Activated CD4-positive, alpha-beta T cell treated with anti-CD3 and anti-CD28 coated beads, Interleukin-2, Interleukin-6, amounts not matched to agents 100 ng/mL and 50 ng/mL, durations not matched to agents 16 hours and 8 hours (primary cell): ENCODE measurements around the gene NUDT15.
A peak's percentile ranks its signal among the peaks of the same experiment; 100 is the strongest.
"Not testable (repeated sequence)": the region's sequence is repeated elsewhere in the genome, so short reads cannot be mapped to it uniquely, and the experiment has no call there.

Experiments
- DNase-seq: peaks from one replicate; pipeline ENCODE4 v3.0.0-alpha.2; 2020

NUDT15 gene

DNA sequence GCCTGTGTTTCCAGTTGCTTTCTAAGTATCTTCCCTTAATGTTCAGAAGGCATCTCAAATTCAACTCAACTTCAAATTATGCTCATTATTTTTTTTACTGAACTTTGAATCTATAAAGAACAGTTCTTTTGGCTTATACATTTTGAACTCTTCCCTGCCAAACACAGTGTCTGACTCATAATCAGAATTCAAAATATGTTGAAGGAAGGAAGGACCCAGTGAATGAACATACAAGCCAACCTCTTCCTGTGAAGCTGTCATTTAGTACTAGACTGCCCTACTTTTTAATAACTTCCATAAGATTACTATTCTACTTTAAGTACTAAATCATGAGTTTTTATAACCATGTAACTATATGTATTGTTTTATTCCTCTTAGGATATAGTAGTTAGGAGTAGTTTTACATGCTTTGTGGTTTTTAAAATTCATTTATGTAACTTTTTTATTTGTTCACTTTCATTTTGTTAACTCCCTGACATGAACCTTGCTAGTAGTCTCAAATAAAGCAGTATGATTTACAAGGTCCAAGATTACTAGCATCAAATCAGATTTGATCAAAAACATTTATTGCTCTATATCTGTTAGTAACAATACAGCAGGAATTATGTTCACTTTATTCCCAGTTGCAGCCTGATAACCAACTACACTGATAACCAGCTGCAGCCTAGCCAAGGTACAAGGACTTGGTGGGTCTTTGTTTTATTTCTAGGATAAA, 6.4 kb downstream of the NUDT15 start:
- DNase-seq, result peak; percentile 60

DNA sequence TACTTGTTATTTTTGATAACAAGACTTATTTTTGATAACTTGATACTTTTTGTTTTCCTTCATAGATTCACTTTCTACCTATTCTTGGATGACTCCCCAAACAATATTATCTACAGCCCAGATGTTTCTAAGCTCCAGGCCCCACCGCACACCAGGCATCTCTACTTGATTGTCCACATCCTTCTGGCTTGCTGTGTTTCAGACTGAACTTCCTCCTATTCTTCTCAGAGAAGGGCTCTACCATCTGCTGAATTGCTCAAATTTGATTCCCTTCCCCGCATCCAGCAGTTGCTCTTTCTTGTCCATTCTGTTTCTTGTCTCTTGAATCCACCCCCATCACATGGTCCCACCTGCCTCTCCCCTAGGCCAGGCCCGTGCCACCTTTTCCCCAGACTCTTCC, 13.0 kb downstream of the NUDT15 start:
- no peak for DNase-seq

DNA sequence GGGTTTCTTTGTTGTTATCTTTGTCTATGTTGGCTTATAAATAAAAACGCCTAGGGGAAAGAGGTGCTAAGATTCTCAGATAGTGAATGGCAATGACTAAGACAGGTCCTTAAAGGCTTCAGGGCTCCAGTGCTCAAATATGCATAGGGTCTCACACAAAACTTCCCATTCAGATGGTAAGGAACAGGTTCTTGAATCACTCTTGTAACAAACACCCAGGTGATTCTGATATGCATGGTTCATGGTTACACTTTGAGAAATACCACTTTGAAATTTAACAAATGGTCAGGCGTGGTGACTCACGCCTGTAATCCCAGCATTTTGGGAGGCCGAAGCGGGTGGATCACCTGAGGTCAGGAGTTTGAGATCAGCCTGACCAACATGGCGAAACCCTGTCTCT, 17.1 kb downstream of the NUDT15 start:
- DNase-seq, result no peak

DNA sequence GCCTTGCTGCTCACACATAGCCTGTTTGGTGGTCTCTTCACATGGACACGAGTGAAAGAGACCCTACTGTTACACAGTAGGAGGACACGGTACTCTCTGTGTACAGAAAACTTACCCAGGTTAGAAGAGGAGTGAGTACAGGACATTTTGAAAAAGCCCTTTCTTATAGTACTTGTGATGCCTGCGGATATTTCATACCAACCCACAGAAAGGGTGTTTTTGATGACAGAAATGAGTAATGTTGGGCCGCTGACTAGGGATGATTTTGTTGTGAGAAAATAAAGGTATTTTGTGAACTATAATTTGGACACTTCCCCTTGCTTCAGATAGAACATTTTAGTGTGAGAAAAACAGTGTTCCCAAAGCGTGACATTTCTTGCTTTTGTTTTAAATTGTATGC, 18.2 kb downstream of the NUDT15 start:
- no peak for DNase-seq

GRCh38 chr13:48058536-48058935, 21.0 kb downstream of the NUDT15 start:
- DNase-seq, result not testable (repeated sequence)

DNA sequence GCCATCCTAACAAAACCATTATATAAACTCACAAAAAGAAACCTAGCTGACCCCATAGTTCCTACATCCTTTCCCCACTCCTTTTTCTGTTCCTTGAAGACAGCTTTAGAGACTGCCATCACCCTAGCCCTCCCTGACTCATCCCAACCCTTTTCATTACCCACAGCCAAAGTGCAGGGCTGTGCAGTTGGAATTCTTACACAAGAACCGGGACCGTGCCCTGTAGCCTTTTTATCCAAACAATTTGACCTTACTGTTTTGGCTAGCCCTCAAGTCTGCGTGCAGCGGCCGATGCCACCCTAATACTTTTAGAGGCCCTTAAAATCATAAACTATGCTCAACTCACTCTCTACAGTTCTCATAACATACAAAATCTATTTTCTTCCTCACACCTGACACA, 22.4 kb downstream of the NUDT15 start:
- DNase-seq, result not testable (repeated sequence)

GRCh38 chr13:48066310-48066989, 28.9 kb downstream of the NUDT15 start:
- DNase-seq, result peak; percentile 48

DNA sequence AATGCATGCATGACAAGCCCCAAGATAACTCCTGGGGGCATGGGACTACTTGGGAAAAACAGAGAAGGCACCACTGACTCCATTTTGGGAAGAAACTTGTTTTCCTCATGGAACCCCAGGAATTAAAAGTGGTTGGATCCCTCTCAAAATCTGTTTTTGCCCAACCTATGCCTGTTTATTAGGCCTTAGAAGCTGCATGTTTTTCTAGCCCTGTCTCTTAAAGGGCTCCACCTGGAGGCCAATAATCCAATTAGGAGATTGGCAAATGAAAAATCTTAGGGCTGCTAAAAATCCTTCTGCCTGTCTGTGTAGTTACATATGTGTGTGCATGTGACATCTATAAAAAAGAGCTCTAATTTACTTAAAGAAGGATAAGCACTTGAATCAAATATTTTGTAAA, 30.5 kb downstream of the NUDT15 start:
- DNase-seq, result no peak

GRCh38 chr13:48068952-48069351, 31.4 kb downstream of the NUDT15 start:
- DNase-seq, result no peak

DNA sequence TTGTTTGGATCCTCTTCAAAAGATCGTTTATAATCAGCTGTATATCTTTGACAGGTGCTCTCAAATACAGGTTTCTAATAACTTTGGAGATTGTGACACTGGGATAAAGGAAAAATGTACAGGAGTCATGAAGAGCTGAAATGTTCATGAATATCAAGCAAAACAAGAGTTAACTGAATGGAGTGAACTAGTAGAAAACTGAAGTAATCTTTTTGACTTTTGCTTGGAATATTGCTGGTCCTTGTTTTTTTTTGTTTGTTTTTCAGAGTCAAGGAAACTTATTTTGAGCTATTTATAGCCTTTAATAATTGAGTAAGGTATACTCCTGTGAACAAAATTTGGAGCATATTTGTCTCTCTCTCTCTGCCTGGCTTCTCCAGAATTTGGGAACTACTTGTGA, 32.0 kb downstream of the NUDT15 start:
- DNase-seq, result no peak

GRCh38 chr13:48070942-48071341, 33.4 kb downstream of the NUDT15 start:
- DNase-seq, result no peak

DNA sequence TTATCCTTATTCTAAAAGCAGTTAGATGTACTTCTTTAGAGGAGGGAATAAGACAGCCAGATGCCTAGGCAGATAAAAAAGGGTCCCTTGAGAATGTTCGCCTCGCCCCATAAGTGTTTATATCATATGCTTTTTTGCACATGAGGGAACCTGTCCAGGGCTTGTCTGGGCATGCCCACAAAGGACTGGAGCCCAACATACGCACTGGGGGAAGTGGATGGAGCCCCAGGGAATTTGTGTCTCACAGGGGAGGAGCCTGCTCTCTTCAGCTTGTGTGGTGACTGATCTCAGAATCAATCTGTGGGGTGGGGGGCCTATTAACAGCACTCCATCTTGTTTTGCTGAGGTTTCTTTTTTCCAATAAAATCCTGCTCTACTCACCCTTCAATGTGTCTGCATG, 34.8 kb downstream of the NUDT15 start:
- no peak for DNase-seq

DNA sequence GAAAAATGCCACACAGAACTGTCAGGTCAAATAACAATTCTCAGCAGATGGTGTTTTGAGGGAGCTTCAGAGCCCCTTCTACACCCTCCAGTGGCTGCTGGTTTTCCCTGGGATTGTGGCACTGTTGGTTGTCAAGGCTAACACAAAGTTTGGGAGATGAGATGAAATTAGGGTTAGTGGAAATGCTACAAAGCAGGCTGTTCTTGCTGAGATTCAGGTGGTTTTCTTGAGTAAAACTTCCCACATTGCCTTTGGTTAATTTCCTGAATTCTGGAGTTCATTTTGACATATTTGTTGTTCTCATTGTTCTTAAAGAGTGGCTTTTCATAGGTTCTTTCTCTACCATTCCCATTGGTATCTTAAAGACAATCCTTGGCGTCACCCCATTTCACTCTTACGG, 35.3 kb downstream of the NUDT15 start:
- DNase-seq, result no peak

DNA sequence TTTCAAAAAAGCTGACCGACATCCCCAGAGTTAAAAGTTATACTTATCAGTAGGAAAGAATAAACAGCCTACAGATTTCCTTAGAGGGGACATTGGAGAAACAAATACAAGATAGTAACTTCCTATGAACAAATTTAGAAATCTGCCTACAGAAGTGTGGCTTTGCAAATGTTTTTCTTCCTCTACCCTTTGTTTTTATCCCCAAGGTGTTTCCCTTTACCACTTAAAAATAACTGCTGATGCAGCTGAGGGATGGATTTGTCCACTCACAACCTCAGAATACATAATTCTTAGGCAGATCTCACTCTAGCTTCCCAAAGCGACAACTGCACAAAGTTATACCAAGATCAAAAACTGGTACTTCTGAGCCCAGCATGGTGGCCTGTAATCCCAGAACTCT, 36.5 kb downstream of the NUDT15 start:
- no peak for DNase-seq

- peak; percentile 54 for DNase-seq
These were observed 40.7 kb downstream of the NUDT15 start for GRCh38 chr13:48078251-48078656.

GRCh38 chr13:48081739-48082138, 44.2 kb downstream of the NUDT15 start:
- no peak for DNase-seq

- DNase-seq, result no peak
These were observed 48.7 kb downstream of the NUDT15 start for GRCh38 chr13:48086272-48086671.

DNA sequence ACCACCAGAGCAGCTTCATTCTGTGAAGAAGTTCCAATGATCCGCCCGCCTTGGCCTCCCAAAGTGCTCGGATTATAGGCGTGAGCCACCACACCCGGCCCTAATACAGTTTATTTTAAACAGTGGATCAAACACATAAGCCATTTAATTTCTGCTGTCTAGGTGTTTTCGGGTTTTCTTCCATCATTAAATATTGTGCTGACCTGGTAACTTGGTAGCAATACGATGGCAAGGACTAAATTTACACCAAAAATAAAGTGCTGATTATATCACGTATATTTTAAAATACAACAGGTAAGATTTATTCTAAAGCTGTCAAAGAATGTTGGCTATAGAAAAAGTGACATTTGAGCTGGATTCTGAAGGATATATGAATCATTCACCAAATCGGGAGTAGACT, 56.1 kb downstream of the NUDT15 start:
- DNase-seq, result no peak

DNA sequence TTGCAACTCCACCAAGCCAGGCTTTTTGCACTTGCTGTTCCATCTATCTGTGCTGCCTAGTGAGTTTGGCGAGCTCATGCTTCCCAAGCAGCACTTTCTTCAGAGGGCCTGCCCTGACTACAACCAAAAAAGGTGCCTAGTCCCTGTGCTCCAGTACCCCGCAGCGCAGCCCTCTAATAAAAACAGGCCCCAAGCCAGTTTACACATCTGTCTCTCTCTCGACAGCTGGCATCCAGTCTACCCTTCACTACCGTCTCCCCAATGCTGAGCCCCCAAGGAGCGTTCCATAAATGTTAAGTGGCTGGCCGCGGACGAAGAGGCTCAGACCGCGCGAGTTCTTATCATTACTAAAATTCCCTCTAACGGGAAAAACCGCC, 56.9 kb downstream of the NUDT15 start:
- peak; percentile 3 for DNase-seq

- peak; percentile 98 for DNase-seq
These were observed 57.4 kb downstream of the NUDT15 start, which contains the start of gene MED4 for GRCh38 chr13:48094781-48095502. TSS of gene MED4 (minus strand) at chr13:48095104. CDS start at chr13:48095078, 26 bp downstream.

DNA sequence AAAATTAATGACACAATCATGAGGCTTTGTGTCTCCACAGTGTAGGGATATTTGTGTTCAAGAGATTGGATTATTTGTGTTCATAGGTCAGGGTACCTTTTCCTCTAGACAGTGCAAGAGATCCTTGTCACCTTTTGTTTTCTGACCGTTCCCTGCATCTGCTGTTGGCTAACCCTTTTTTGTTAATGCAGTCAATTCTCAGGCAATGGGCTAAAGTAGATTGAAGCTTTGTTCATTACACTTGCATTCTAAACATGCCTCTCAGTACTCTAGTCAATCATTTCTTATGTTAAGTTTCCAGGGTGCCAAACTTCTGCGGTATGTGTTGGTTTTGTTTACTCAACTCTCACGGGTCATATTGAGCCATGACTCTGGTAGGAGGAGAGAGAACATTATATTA, 59.1 kb downstream of the NUDT15 start:
- DNase-seq, result no peak
